GM12878 (cell line): ENCODE measurements around the gene SLFN11. TPM values are rescaled to one million over a fixed set of nuclear protein-coding genes. Genes with fewer than 3 reads are reported as not detected.

Experiments
- ASH2L ChIP-seq: fragments of 300-600, 200-600 bp; sonication (generic); IDR thresholded peaks from 2 replicates; pipeline ENCODE4 v1.6.1; 2017; ENCODE audit warnings: low read depth, mild to moderate bottlenecking, borderline replicate concordance
- CEBPB ChIP-seq, 2 experiments: fragments of 150-350 bp in 1 of 2; IDR thresholded peaks; 2 replicates each; pipeline ENCODE4 v1.6.1; 2012 to 2014; ENCODE audit warnings: low read depth in 2 of 2, low read length in 2 of 2, borderline replicate concordance in 1 of 2, inconsistent platforms in 1 of 2
- EED ChIP-seq: sonication (generic); IDR thresholded peaks from 2 replicates; pipeline ENCODE4 v1.6.1; 2016; ENCODE audit warnings: antibody characterized with exemption, low read depth
- EGR1 ChIP-seq, 2 experiments: IDR thresholded peaks; 1 replicate in 1 of 2; 2 replicates in 1 of 2; pipeline ENCODE4 v1.6.1; 2011 to 2012; ENCODE audit warnings: low read depth in 2 of 2, low read length in 2 of 2, borderline replicate concordance in 1 of 2, mild to moderate bottlenecking in 1 of 2, moderate library complexity in 1 of 2
- ELK1 ChIP-seq: IDR thresholded peaks from 2 replicates; pipeline ENCODE4 v1.6.1; 2012; ENCODE audit warnings: low read depth, low read length, improper control_type of control experiment
- EP300 ChIP-seq, 2 experiments: fragments of 150-350 bp in 1 of 2; IDR thresholded peaks; 2 replicates each; pipeline ENCODE4 v1.6.1; 2011 to 2012; ENCODE audit warnings: low read depth in 2 of 2, low read length in 2 of 2, borderline replicate concordance in 1 of 2, improper control_type of control experiment in 1 of 2, inconsistent platforms in 1 of 2; ENCODE audit not compliant: control insufficient read depth in 1 of 2
- MAX ChIP-seq: IDR thresholded peaks from 2 replicates; pipeline ENCODE4 v1.6.1; 2012; ENCODE audit warnings: low read depth, low read length, improper control_type of control experiment
- MLLT1 ChIP-seq: fragments of 450-650 bp; IDR thresholded peaks from 2 replicates; pipeline ENCODE4 v1.6.1; 2016; ENCODE audit warnings: mild to moderate bottlenecking
- NBN ChIP-seq: fragments of 450-650 bp; IDR thresholded peaks from 2 replicates; pipeline ENCODE4 v1.6.1; 2016
- NR2C1 ChIP-seq: fragments of 450-650 bp; IDR thresholded peaks from 2 replicates; pipeline ENCODE4 v1.6.1; 2017; ENCODE audit warnings: antibody characterized with exemption, mild to moderate bottlenecking, moderate library complexity
- PML ChIP-seq: IDR thresholded peaks from 2 replicates; pipeline ENCODE4 v1.6.1; 2012; ENCODE audit warnings: low read length, inconsistent platforms
- SIN3A ChIP-seq: IDR thresholded peaks from 2 replicates; pipeline ENCODE4 v1.6.1; 2012; ENCODE audit warnings: low read depth, low read length, improper control_type of control experiment
- SMAD5 ChIP-seq: IDR thresholded peaks from 2 replicates; pipeline ENCODE4 v1.6.1; 2016; ENCODE audit warnings: antibody characterized with exemption, low read depth
- SMARCA5 ChIP-seq: fragments of 450-650 bp; IDR thresholded peaks from 2 replicates; pipeline ENCODE4 v1.6.1; 2017; ENCODE audit warnings: mild to moderate bottlenecking
- SMC3 ChIP-seq: IDR thresholded peaks from 2 replicates; pipeline ENCODE4 v1.6.1; 2011; ENCODE audit warnings: low read length, improper control_type of control experiment, borderline replicate concordance
- SPI1 ChIP-seq: IDR thresholded peaks from 2 replicates; pipeline ENCODE4 v1.6.1; 2011; ENCODE audit warnings: low read depth, mild to moderate bottlenecking, low read length, moderate library complexity, borderline replicate concordance; ENCODE audit not compliant: insufficient read depth
- TARDBP ChIP-seq: IDR thresholded peaks from 2 replicates; pipeline ENCODE4 v1.6.1; 2016; ENCODE audit warnings: borderline replicate concordance
- ZBTB33 ChIP-seq: fragments of 450-650 bp; IDR thresholded peaks from 2 replicates; pipeline ENCODE4 v1.6.1; 2017; ENCODE audit warnings: mild to moderate bottlenecking
- ZNF274 ChIP-seq: IDR thresholded peaks from one replicate; pipeline ENCODE4 v1.8.0; 2011; ENCODE audit not compliant: insufficient read length, insufficient read depth
- ZNF687 ChIP-seq: fragments of 450-650 bp; IDR thresholded peaks from 2 replicates; pipeline ENCODE4 v1.6.1; 2017; ENCODE audit warnings: mild to moderate bottlenecking, moderate library complexity
- polyA plus RNA-seq, 11 experiments: library from polyadenylated mRNA; depleted of rRNA in 4 of 11; unstranded in 6 of 11; stranded (reverse) in 5 of 11; fragments of >200 nt; fragmentation: Nextera tagmentation in 4 of 11; fragmentation: Illumina TruSeq in 1 of 11; extraction: Ambion mirVana in 4 of 11; extraction: Trizol in 1 of 11; gene quantifications; 1 replicate in 1 of 11; 2 replicates in 10 of 11; pipeline versions ENCODE4 v1.2.1 to v1.2.3, GENCODE V29; 2011 to 2016; ENCODE audit warnings: inconsistent platforms in 2 of 11, missing spikeins in 2 of 11, low read depth in 1 of 11
- total RNA-seq, 4 experiments: library from RNA; depleted of rRNA in 3 of 4; stranded (reverse); fragments of >200 nt in 3 of 4; fragmentation: Illumina TruSeq in 1 of 4; extraction: Trizol in 1 of 4; gene quantifications; 2 replicates each; pipeline versions ENCODE4 v1.2.1 to v1.2.3, GENCODE V29; 2013 to 2021

Gene SLFN11
- total and polyA plus RNA-seq, 10 of the 15 experiments (the other 5 are each of a cell fraction or from before 2014, with no cell fraction given) = 2.1 to 38.9 (median 30.6) TPM

- TF ChIP-seq ZBTB33 = no peak
- TF ChIP-seq SPI1 = peak; percentile 92
- no peak for TF ChIP-seq EGR1 (IDR thresholded peaks at IDR 0.05; ENCODE audit: borderline replicate concordance in 1 of 2, low read depth in 2 of 2, low read length in 2 of 2)
- TF ChIP-seq ELK1 = no peak
- no peak for TF ChIP-seq CEBPB (IDR thresholded peaks at IDR 0.05; ENCODE audit: borderline replicate concordance in 1 of 2, low read depth in 2 of 2, low read length in 2 of 2)
- no peak for TF ChIP-seq SMARCA5
- TF ChIP-seq ASH2L = no peak
- no peak for TF ChIP-seq ZNF687
- TF ChIP-seq MAX = no peak
- no peak for TF ChIP-seq MLLT1
- peak; percentile 36; the same call in 1 of the 2 replicates for TF ChIP-seq PML
- no peak for TF ChIP-seq SMAD5
- no peak for TF ChIP-seq SMC3
- no peak for TF ChIP-seq SIN3A
- no peak for TF ChIP-seq NBN
- TF ChIP-seq TARDBP = no peak
- TF ChIP-seq ZNF274 = no peak
- TF ChIP-seq EED = peak; percentile 58; the same call in 1 of the 2 replicates
- TF ChIP-seq NR2C1 = no peak
- TF ChIP-seq EP300 (IDR thresholded peaks at IDR 0.05; ENCODE audit: borderline replicate concordance in 1 of 2, control insufficient read depth in 1 of 2, low read depth in 2 of 2, low read length in 2 of 2) = peak; percentile 46 to 74; a peak in 2 of 4 replicates
These were observed 31.9 kb downstream of the SLFN11 start (continued) for GRCh38 chr17:35341411-35341992.
